HG03565 (cell line): Measurements from ENCODE around the gene AQP12B.

ENCODE experiments used
- ATAC-seq: cut with Tn5 transposase; IDR thresholded peaks from one replicate; pipeline ENCODE4 v1.9.1; 2021; ENCODE audit warnings: mild to moderate bottlenecking, moderate library complexity; ENCODE audit not compliant: unreplicated experiment

The AQP12B gene

GRCh38 chr2:240718896-240719490, 36.3 kb upstream of the AQP12B start:
- ATAC-seq: no peak

- ATAC-seq: no peak
Measured at GRCh38 chr2:240717681-240718581, 35.2 kb upstream of the AQP12B start.

- ATAC-seq: no peak
Measured at GRCh38 chr2:240717181-240717641, 34.5 kb upstream of the AQP12B start.

GRCh38 chr2:240716130-240716798, 33.6 kb upstream of the AQP12B start:
- ATAC-seq: no peak

- ATAC-seq: no peak
Measured at GRCh38 chr2:240714747-240715725, 32.4 kb upstream of the AQP12B start.

GRCh38 chr2:240713928-240714746, 31.5 kb upstream of the AQP12B start:
- no peak for ATAC-seq

- no peak for ATAC-seq
Measured at GRCh38 chr2:240713071-240713927, 30.6 kb upstream of the AQP12B start.

- ATAC-seq: no peak
Measured at GRCh38 chr2:240712121-240712520, 29.4 kb upstream of the AQP12B start.

GRCh38 chr2:240711701-240712100, 29.0 kb upstream of the AQP12B start:
- ATAC-seq: no peak

- no peak for ATAC-seq
Measured at GRCh38 chr2:240711296-240711695, 28.6 kb upstream of the AQP12B start.

GRCh38 chr2:240708457-240708856, 25.8 kb upstream of the AQP12B start:
- no peak for ATAC-seq

GRCh38 chr2:240707821-240708220, 25.1 kb upstream of the AQP12B start:
- no peak for ATAC-seq

- no peak for ATAC-seq
Measured at GRCh38 chr2:240707043-240707756, 24.5 kb upstream of the AQP12B start.

- no peak for ATAC-seq
Measured at GRCh38 chr2:240705204-240705791, 22.6 kb upstream of the AQP12B start.

- ATAC-seq: no peak
Measured at GRCh38 chr2:240704651-240705050, 22.0 kb upstream of the AQP12B start.

- no peak for ATAC-seq
Measured at GRCh38 chr2:240703417-240704341, 21.0 kb upstream of the AQP12B start.

GRCh38 chr2:240702640-240703011, 19.9 kb upstream of the AQP12B start:
- ATAC-seq: no peak
